ENCODE data around the gene NAA40.

GRCh38 chr11:63931876-63932275 is 6.9 kb upstream of the NAA40 start:
- no peak for TF ChIP-seq CTCF (IDR thresholded peaks at IDR 0.05; ENCODE audit: poor library complexity, severe bottlenecking)
- TF ChIP-seq POLR2AphosphoS5 (IDR thresholded peaks at IDR 0.05), result no peak
- no peak for TF ChIP-seq RAD21 (conservative IDR thresholded peaks at IDR 0.05)
- TF ChIP-seq SMC3 (conservative IDR thresholded peaks at IDR 0.05; ENCODE audit: poor library complexity), result no peak
- no peak for TF ChIP-seq EZH2 (IDR thresholded peaks at IDR 0.05; ENCODE audit: borderline replicate concordance, insufficient read depth, low read length, poor library complexity, severe bottlenecking)
